Measurements from ENCODE around the gene TRIO.

- TF ChIP-seq CTCF (tag by site-specific recombination; IDR thresholded peaks at IDR 0.05) = no peak
- no peak for TF ChIP-seq ZNF426 (tag by site-specific recombination; IDR thresholded peaks at IDR 0.05)
- TF ChIP-seq SP2 (tag by site-specific recombination; IDR thresholded peaks at IDR 0.05) = no peak
- TF ChIP-seq ZNF19 (tag by site-specific recombination; IDR thresholded peaks at IDR 0.05; ENCODE audit: low read depth) = no peak
- no peak for TF ChIP-seq YY1 (tag by site-specific recombination; IDR thresholded peaks at IDR 0.05)
- TF ChIP-seq ZSCAN5A (tag by site-specific recombination; IDR thresholded peaks at IDR 0.05) = no peak
Measured at GRCh38 chr5:14407051-14407450, 263.9 kb downstream of the TRIO start.
